H9 (cell line): ENCODE measurements around the gene DCST2. TPM values are rescaled to one million over a fixed set of nuclear protein-coding genes. Genes with fewer than 3 reads are reported as not detected.

Experiments
- DNase-seq: peaks from one replicate; pipeline ENCODE4 v3.0.0-alpha.2; 2017
- H2AFZ ChIP-seq: one replicate; pipeline ENCODE4 v1.6.1; 2013; ENCODE audit warnings: mild to moderate bottlenecking, low read length, control low read depth, moderate library complexity
- H2AK5ac ChIP-seq: 2 replicates; pipeline ENCODE4 v1.6.1; 2013; ENCODE audit warnings: low read length, control low read depth, mixed read lengths; ENCODE audit not compliant: insufficient read length
- H2BK120ac ChIP-seq: one replicate; pipeline ENCODE4 v1.6.1; 2013; ENCODE audit warnings: low read depth, mild to moderate bottlenecking, low read length, control low read depth, inconsistent platforms; ENCODE audit not compliant: poor library complexity, severe bottlenecking
- H2BK12ac ChIP-seq: 2 replicates; pipeline ENCODE4 v1.6.1; 2013; ENCODE audit warnings: low read length, control low read depth, mixed read lengths, low read depth; ENCODE audit not compliant: insufficient read length
- H2BK15ac ChIP-seq: 2 replicates; pipeline ENCODE4 v1.6.1; 2013; ENCODE audit warnings: low read depth, low read length, control low read depth
- H2BK20ac ChIP-seq: one replicate; pipeline ENCODE4 v1.6.1; 2013; ENCODE audit warnings: low read depth, mild to moderate bottlenecking, low read length, control low read depth, inconsistent platforms; ENCODE audit not compliant: poor library complexity, severe bottlenecking
- H2BK5ac ChIP-seq: 2 replicates; pipeline ENCODE4 v1.6.1; 2013; ENCODE audit warnings: low read length, control low read depth, mixed read lengths; ENCODE audit not compliant: insufficient read length
- H3K14ac ChIP-seq: 2 replicates; pipeline ENCODE4 v1.6.1; 2013; ENCODE audit warnings: low read length, control low read depth; ENCODE audit not compliant: insufficient read depth
- H3K18ac ChIP-seq: 2 replicates; pipeline ENCODE4 v1.6.1; 2013; ENCODE audit warnings: low read depth, mild to moderate bottlenecking, mixed read lengths, low read length, control low read depth; ENCODE audit not compliant: insufficient read length
- H3K23ac ChIP-seq: 2 replicates; pipeline ENCODE4 v1.6.1; 2013; ENCODE audit warnings: low read length, control low read depth, mixed read lengths, low read depth; ENCODE audit not compliant: insufficient read length
- H3K23me2 ChIP-seq: 2 replicates; pipeline ENCODE4 v1.6.1; 2013; ENCODE audit warnings: low read depth, mild to moderate bottlenecking, mixed read lengths, low read length, control low read depth; ENCODE audit not compliant: insufficient read length, poor library complexity, severe bottlenecking
- H3K27ac ChIP-seq: 2 replicates; pipeline ENCODE4 v1.5.1; 2013; ENCODE audit warnings: low read length, control low read depth, mixed read lengths, low read depth; ENCODE audit not compliant: insufficient read length
- H3K27me3 ChIP-seq: 2 replicates; pipeline ENCODE4 v1.6.1; 2013; ENCODE audit warnings: low read length, control low read depth, inconsistent platforms; ENCODE audit not compliant: insufficient read depth
- H3K4ac ChIP-seq: 2 replicates; pipeline ENCODE4 v1.6.1; 2013; ENCODE audit warnings: low read depth, mild to moderate bottlenecking, control low read depth, inconsistent platforms, low read length, moderate library complexity
- H3K4me1 ChIP-seq: 2 replicates; pipeline ENCODE4 v1.6.1; 2013; ENCODE audit warnings: low read length, control low read depth, inconsistent platforms; ENCODE audit not compliant: insufficient read depth
- H3K4me2 ChIP-seq: 2 replicates; pipeline ENCODE4 v1.6.1; 2013; ENCODE audit warnings: low read length, control low read depth, mixed read lengths; ENCODE audit not compliant: insufficient read length, insufficient read depth
- H3K56ac ChIP-seq: 2 replicates; pipeline ENCODE4 v1.6.1; 2013; ENCODE audit warnings: low read depth, mild to moderate bottlenecking, mixed read lengths, low read length, control low read depth; ENCODE audit not compliant: insufficient read length
- H3K79me1 ChIP-seq: 2 replicates; pipeline ENCODE4 v1.6.1; 2013; ENCODE audit warnings: low read depth, mild to moderate bottlenecking, moderate library complexity, low read length, control low read depth, inconsistent platforms; ENCODE audit not compliant: insufficient read depth, poor library complexity, severe bottlenecking
- H3K79me2 ChIP-seq: 2 replicates; pipeline ENCODE4 v1.6.1; 2013; ENCODE audit warnings: low read length, control low read depth, inconsistent platforms; ENCODE audit not compliant: insufficient read depth
- H3K9ac ChIP-seq: 2 replicates; pipeline ENCODE4 v1.6.1; 2013; ENCODE audit warnings: low read length, control low read depth, mixed read lengths; ENCODE audit not compliant: insufficient read length; ENCODE audit errors: extremely low read depth
- H3K9me3 ChIP-seq: one replicate; pipeline ENCODE4 v1.6.1; 2013; ENCODE audit warnings: low read depth, low read length, inconsistent platforms; ENCODE audit not compliant: control insufficient read depth
- H3T11ph ChIP-seq: one replicate; pipeline ENCODE4 v1.6.1; 2013; ENCODE audit warnings: mild to moderate bottlenecking, low read length, control low read depth, inconsistent platforms
- H4K20me1 ChIP-seq: one replicate; pipeline ENCODE4 v1.6.1; 2013; ENCODE audit not compliant: control insufficient read depth, insufficient read length, insufficient read depth
- H4K5ac ChIP-seq: 2 replicates; pipeline ENCODE4 v1.6.1; 2013; ENCODE audit warnings: low read depth, mild to moderate bottlenecking, mixed read lengths, low read length, control low read depth; ENCODE audit not compliant: insufficient read length
- H4K8ac ChIP-seq: replicated peaks from 2 replicates; pipeline ENCODE4 v1.6.1; 2013; ENCODE audit warnings: low read length, control low read depth, mixed read lengths, low read depth; ENCODE audit not compliant: insufficient read length
- H4K91ac ChIP-seq: 2 replicates; pipeline ENCODE4 v1.6.1; 2013; ENCODE audit warnings: low read depth, mild to moderate bottlenecking, moderate library complexity, mixed read lengths, low read length, control low read depth; ENCODE audit not compliant: insufficient read length
- H3K27ac Mint-ChIP-seq, 3 experiments: 2 replicates in 2 of 3; 3 replicates in 1 of 3; pipeline ENCODE4 v1.8.0; 2020 to 2021; ENCODE audit warnings: mixed read lengths in 3 of 3, mild to moderate bottlenecking in 1 of 3, moderate library complexity in 1 of 3
- H3K27me3 Mint-ChIP-seq: 2 replicates; pipeline ENCODE4 v1.8.0; 2021; ENCODE audit warnings: low read depth, mild to moderate bottlenecking, moderate library complexity, mixed read lengths
- H3K36me3 Mint-ChIP-seq, 3 experiments: 2 replicates in 2 of 3; 3 replicates in 1 of 3; pipeline ENCODE4 v1.8.0; 2020 to 2021; ENCODE audit warnings: low read depth in 3 of 3, mixed read lengths in 3 of 3; ENCODE audit not compliant: insufficient read depth in 1 of 3
- H3K4me1 Mint-ChIP-seq, 2 experiments: 2 replicates each; pipeline ENCODE4 v1.8.0; 2020; ENCODE audit warnings: mixed read lengths in 2 of 2
- H3K4me3 Mint-ChIP-seq, 2 experiments: 2 replicates in 1 of 2; 3 replicates in 1 of 2; pipeline ENCODE4 v1.8.0; 2020 to 2021; ENCODE audit warnings: mild to moderate bottlenecking in 2 of 2, mixed read lengths in 2 of 2, moderate library complexity in 1 of 2
- H3K9me3 Mint-ChIP-seq, 2 experiments: 2 replicates in 1 of 2; 3 replicates in 1 of 2; pipeline ENCODE4 v1.8.0; 2020; ENCODE audit warnings: mild to moderate bottlenecking in 2 of 2, mixed read lengths in 2 of 2, moderate library complexity in 1 of 2
- CTCF ChIP-seq: fragments of 200-600 bp; sonication (generic); conservative IDR thresholded peaks from 3 replicates; pipeline ENCODE4 v1.8.0; 2021; ENCODE audit warnings: antibody characterized with exemption, mild to moderate bottlenecking
- WGBS: extraction: QIAGEN DNeasy Blood & Tissue Kit; methylation state at CpG from one replicate; pipeline ENCODE4 v1.1.7; 2013; ENCODE audit warnings: missing lambda C conversion rate, low lambda C conversion rate, mixed read lengths; ENCODE audit not compliant: insufficient read length; ENCODE audit errors: extremely low coverage; 5-methylcytosine and 5-hydroxymethylcytosine counted together
- total RNA-seq: library from RNA; stranded (reverse); gene quantifications from 2 replicates; pipeline ENCODE4 v1.2.1, GENCODE V29; 2021

Gene DCST2
- total RNA-seq, 1 experiment from 2014 or later: 0.35 TPM

DNA sequence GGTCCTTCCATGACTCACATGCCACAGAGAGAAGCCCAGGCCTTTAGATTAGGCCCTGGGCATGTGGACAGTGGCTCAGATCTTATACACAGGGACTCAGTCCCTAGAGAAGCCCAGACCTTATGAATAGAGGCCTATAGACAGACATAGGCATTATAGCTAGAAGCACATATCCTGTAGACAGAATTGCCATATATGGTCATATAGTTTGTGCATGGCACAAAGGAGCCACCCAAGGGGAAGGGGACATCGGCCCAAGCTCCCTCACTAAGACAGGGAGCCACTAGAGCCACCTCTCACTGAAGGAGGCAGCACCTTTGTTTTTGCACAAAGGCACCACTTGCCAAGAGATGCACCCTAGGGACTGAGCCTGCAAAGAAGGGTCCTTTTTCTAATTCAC is 42.8 kb upstream of the DCST2 start:
- H3K23ac ChIP-seq: no peak overlapping the region
- no peak overlapping the region for H3K27ac ChIP-seq
- no peak overlapping the region for H3K14ac ChIP-seq
- no peak overlapping the region for H3K9ac ChIP-seq
- WGBS: no CpG with 5 or more reads among the region's 1 CpG
- Mint-ChIP-seq H3K27ac (no peak overlapping the region), H3K27me3 (peaks cover 89% of the 10 kb centered on the region), H3K4me3 (no peak overlapping the region), H3K9me3 (peaks cover 0 to 3% of the 10 kb centered on the region in 2 experiments; a peak in 1 of 5 replicates), H3K36me3 (no peaks in the 10 kb centered on the region; a peak in 1 of 7 replicates), H3K4me1 (peaks cover 38 to 54% of the 10 kb centered on the region in 2 experiments)
- H2BK120ac ChIP-seq: no peak overlapping the region
- H2AK5ac ChIP-seq: no peak overlapping the region
- no peak overlapping the region for H3K56ac ChIP-seq
- H3K23me2 ChIP-seq: peaks cover 18% of the 10 kb centered on the region
- H2AFZ ChIP-seq: no peak overlapping the region
- no peaks in the 10 kb centered on the region for H3K9me3 ChIP-seq
- no peak overlapping the region for H2BK5ac ChIP-seq
- DNase-seq: no peak
- H3K4me1 ChIP-seq: peaks cover 3% of the 10 kb centered on the region; the same call in 1 of the 2 replicates
- no peak overlapping the region for H2BK15ac ChIP-seq
- H3K27me3 ChIP-seq: peaks cover 23% of the 10 kb centered on the region
- no peak for TF ChIP-seq CTCF
- no peak overlapping the region for H3K4ac ChIP-seq
- H2BK12ac ChIP-seq: no peak overlapping the region
- H3K18ac ChIP-seq: no peak overlapping the region
- no peak overlapping the region for H4K91ac ChIP-seq
- H3K79me1 ChIP-seq: no peaks in the 10 kb centered on the region
- H3K4me2 ChIP-seq: no peak overlapping the region
- no peaks in the 10 kb centered on the region for H3K79me2 ChIP-seq
- no peak overlapping the region for H4K8ac ChIP-seq
- H2BK20ac ChIP-seq: no peak overlapping the region
- no peak overlapping the region for H4K5ac ChIP-seq
- H3T11ph ChIP-seq: no peak overlapping the region
- no peaks in the 10 kb centered on the region for H4K20me1 ChIP-seq
